Vagina (tissue), 2 donors: ENCODE results near the gene GNB1L.

Experiments
- CTCF ChIP-seq, 3 experiments: fragments of 450-650 bp in 2 of 3; fragments of 200-600 bp in 1 of 3; sonication (generic) in 1 of 3; IDR thresholded peaks; one replicate each; pipeline ENCODE4 v1.5.1; 2017 to 2019; ENCODE audit warnings: antibody characterized with exemption in 3 of 3, mild to moderate bottlenecking in 2 of 3, moderate library complexity in 2 of 3
- POLR2A ChIP-seq, 2 donors: fragments of 450-650 bp; IDR thresholded peaks; one replicate each; pipeline ENCODE4 v1.6.1; 2017; ENCODE audit warnings: antibody characterized with exemption in 2 of 2, mild to moderate bottlenecking in 2 of 2, moderate library complexity in 2 of 2

GRCh38 chr22:19779685-19780268 lies 74.9 kb downstream of the GNB1L start:
- no peak for TF ChIP-seq POLR2A (IDR thresholded peaks at IDR 0.05)
- TF ChIP-seq CTCF (IDR thresholded peaks at IDR 0.05), result no peak
